GM19463 (cell line): Measurements from ENCODE around the gene FCRL4.

Experiments
- ATAC-seq: cut with Tn5 transposase; IDR thresholded peaks from one replicate; pipeline ENCODE4 v1.9.1; 2021; ENCODE audit warnings: mild to moderate bottlenecking, moderate library complexity; ENCODE audit not compliant: unreplicated experiment

Gene FCRL4

GRCh38 chr1:157597959-157598667, at the start of gene FCRL4:
Gene FCRL4 (minus strand): TSS chr1:157598085. CDS start chr1:157597944, 141 bp downstream.
- peak; percentile 41 for ATAC-seq

GRCh38 chr1:157646144-157646543, 48.3 kb upstream of the FCRL4 start:
- ATAC-seq = no peak

- no peak for ATAC-seq
Observed at GRCh38 chr1:157641177-157641576, 43.3 kb upstream of the FCRL4 start.

GRCh38 chr1:157639800-157640199, 41.9 kb upstream of the FCRL4 start:
- no peak for ATAC-seq

- no peak for ATAC-seq
Observed at GRCh38 chr1:157628773-157629172, 30.9 kb upstream of the FCRL4 start.

GRCh38 chr1:157626099-157626498, 28.2 kb upstream of the FCRL4 start:
- ATAC-seq = peak; percentile 45

GRCh38 chr1:157624471-157624870, 26.6 kb upstream of the FCRL4 start:
- ATAC-seq = no peak

GRCh38 chr1:157622471-157622870, 24.6 kb upstream of the FCRL4 start:
- no peak for ATAC-seq

GRCh38 chr1:157618190-157618589, 20.3 kb upstream of the FCRL4 start:
- ATAC-seq = no peak

GRCh38 chr1:157600236-157600635, 2.4 kb upstream of the FCRL4 start:
- no peak for ATAC-seq

- ATAC-seq = peak; percentile 41
Observed at GRCh38 chr1:157596384-157596783, 1.5 kb downstream of the FCRL4 start.

- peak; percentile 60 for ATAC-seq
Observed at GRCh38 chr1:157595356-157595755, 2.5 kb downstream of the FCRL4 start.

GRCh38 chr1:157585984-157586383, 11.9 kb downstream of the FCRL4 start:
- ATAC-seq = no peak

- ATAC-seq = peak; percentile 37
Observed at GRCh38 chr1:157584503-157584902, 13.4 kb downstream of the FCRL4 start.

GRCh38 chr1:157580828-157581210, 17.1 kb downstream of the FCRL4 start:
- peak; percentile 5 for ATAC-seq

- ATAC-seq = peak; percentile 32
Observed at GRCh38 chr1:157580179-157580827, 17.6 kb downstream of the FCRL4 start.

- ATAC-seq = no peak
Observed at GRCh38 chr1:157577420-157577819, 20.5 kb downstream of the FCRL4 start.

GRCh38 chr1:157575744-157576143, 22.1 kb downstream of the FCRL4 start:
- ATAC-seq = peak; percentile 61

- ATAC-seq = no peak
Observed at GRCh38 chr1:157574836-157575235, 23.0 kb downstream of the FCRL4 start.

- ATAC-seq = peak; percentile 34
Observed at GRCh38 chr1:157566484-157567300, 31.2 kb downstream of the FCRL4 start.

GRCh38 chr1:157562515-157562914, 35.4 kb downstream of the FCRL4 start:
- ATAC-seq = peak; percentile 70

GRCh38 chr1:157558119-157558518, 39.8 kb downstream of the FCRL4 start:
- no peak for ATAC-seq
